NCI-H446 (cell line): ENCODE data around the gene ADGRG4.

Experiments used
- DNase-seq, 2 experiments: peaks; one replicate each; lab custom pipeline; 2025; lab: John Stamatoyannopoulos, UW

ADGRG4 gene

GRCh38 chrX:136464589-136464988 lies 163.8 kb downstream of the ADGRG4 start:
- DNase-seq, result no peak
